ENCODE data around the gene DENND5A. TPM values are rescaled to one million over a fixed set of nuclear protein-coding genes. Genes with fewer than 3 reads are reported as not detected.

DENND5A gene
- polyA plus RNA-seq, 1 experiment = 145 TPM

- Histone ChIP-seq H3K27ac (ENCODE audit: low read depth, low read length) (no peak within 1 kb of the TSS), H3K9me3 (ENCODE audit: control insufficient read depth, insufficient read depth, low read length) (no peaks in the 10 kb centered on the region; the same call in 1 of the 2 replicates), H3K27me3 (ENCODE audit: control insufficient read depth, insufficient read depth, low read length) (peaks cover 11% of the 10 kb centered on the region), H3K4me3 (ENCODE audit: low read depth, low read length) (peak within 1 kb of the TSS; percentile 49)
- DNase-seq (ENCODE audit: low read depth, low spot score) = no peak
- CTCF ChIA-PET = interaction anchor here (0.7 kb wide), 1 partner anchor 30 kb away, joined by 4 read pairs; no protein-coding TSS in a partner anchor
- POLR2A ChIA-PET = no interaction called here
- TF ChIP-seq CTCF (IDR thresholded peaks at IDR 0.05; ENCODE audit: low read depth, low read length) = no peak
Measured at GRCh38 chr11:9091044-9091922, 173.9 kb downstream of the DENND5A start, which contains the start of gene SCUBE2. Gene SCUBE2 (minus strand): TSS chr11:9091599. CDS start chr11:9091528, 71 bp downstream.

- DNase-seq (ENCODE audit: low read depth, low spot score) = no peak
- no peaks in the 10 kb centered on the region; the same call in 1 of the 2 replicates for H3K9me3 ChIP-seq (ENCODE audit: control insufficient read depth, insufficient read depth, low read length)
- no peak for TF ChIP-seq CTCF (IDR thresholded peaks at IDR 0.05; ENCODE audit: low read depth, low read length)
- ChIA-PET POLR2A (no interaction called here), CTCF (interaction anchor here (0.6 to 1.4 kb wide), 2 partner anchors 75 to 101 kb away, joined by 3 read pairs; no protein-coding TSS in a partner anchor)
- H3K27me3 ChIP-seq (ENCODE audit: control insufficient read depth, insufficient read depth, low read length) = peaks cover 11% of the 10 kb centered on the region
- peak overlapping the region; percentile 49 for H3K4me3 ChIP-seq (ENCODE audit: low read depth, low read length)
- H3K27ac ChIP-seq (ENCODE audit: low read depth, low read length) = no peak overlapping the region
Measured at GRCh38 chr11:9090488-9091043, 174.6 kb downstream of the DENND5A start.

DNA sequence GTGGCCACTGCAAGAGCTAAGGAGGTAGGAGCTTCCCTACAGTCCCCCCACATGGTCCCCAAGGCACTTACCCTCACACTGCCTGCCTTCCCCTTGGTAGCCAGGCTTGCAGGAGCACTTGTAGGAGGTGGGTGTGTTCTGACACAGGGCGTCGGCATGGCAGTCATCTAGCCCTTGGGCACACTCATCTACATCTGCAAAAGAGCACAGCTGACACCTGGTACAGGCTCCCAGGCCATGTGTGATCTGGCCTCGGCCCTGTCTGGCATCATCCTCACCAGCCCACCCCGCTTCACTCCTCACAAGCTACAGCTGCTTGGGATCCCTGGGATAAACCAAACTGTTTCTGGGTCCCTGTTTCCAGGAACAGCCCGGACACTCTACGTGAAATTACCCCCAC, 175.5 kb downstream of the DENND5A start:
- no peak for DNase-seq (ENCODE audit: low read depth, low spot score)
- CTCF ChIA-PET = interaction anchor here (1.4 to 2.1 kb wide), 2 partner anchors 48 to 74 kb away, joined by 3 to 5 read pairs; no protein-coding TSS in a partner anchor
- Histone ChIP-seq H3K27ac (ENCODE audit: low read depth, low read length) (no peak overlapping the region), H3K4me3 (ENCODE audit: low read depth, low read length) (no peak overlapping the region), H3K9me3 (ENCODE audit: control insufficient read depth, insufficient read depth, low read length) (no peaks in the 10 kb centered on the region; the same call in 1 of the 2 replicates), H3K27me3 (ENCODE audit: control insufficient read depth, insufficient read depth, low read length) (peaks cover 11% of the 10 kb centered on the region)
- TF ChIP-seq CTCF (IDR thresholded peaks at IDR 0.05; ENCODE audit: low read depth, low read length) = no peak
- POLR2A ChIA-PET = no interaction called here

DNA sequence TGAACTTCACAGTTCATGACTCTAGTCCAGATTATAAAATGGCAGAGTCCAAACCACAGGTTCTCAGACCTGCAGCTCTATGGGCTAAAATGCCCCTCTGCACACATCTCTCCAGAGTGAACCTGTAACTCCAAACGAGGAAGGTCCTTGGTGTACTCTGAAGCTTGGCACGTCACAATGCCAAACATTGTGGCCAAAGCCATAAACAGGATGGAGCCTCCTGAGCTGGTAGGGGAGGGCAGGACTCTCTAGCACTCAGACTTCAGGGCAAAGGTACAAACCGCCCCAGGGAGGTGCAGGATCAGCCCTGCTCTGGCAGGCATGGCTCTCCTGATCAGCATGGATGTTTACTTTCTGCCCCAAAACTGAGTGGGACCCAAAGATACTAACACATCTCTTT, 176.1 kb downstream of the DENND5A start:
- DNase-seq (ENCODE audit: low read depth, low spot score) = no peak
- Histone ChIP-seq H3K27me3 (ENCODE audit: control insufficient read depth, insufficient read depth, low read length) (peaks cover 11% of the 10 kb centered on the region), H3K4me3 (ENCODE audit: low read depth, low read length) (no peak overlapping the region), H3K27ac (ENCODE audit: low read depth, low read length) (no peak overlapping the region), H3K9me3 (ENCODE audit: control insufficient read depth, insufficient read depth, low read length) (no peaks in the 10 kb centered on the region; the same call in 1 of the 2 replicates)
- ChIA-PET POLR2A (no interaction called here), CTCF (interaction anchor here (0.5 to 2.1 kb wide), 3 partner anchors 49 to 1202 kb away, joined by 3 to 5 read pairs (median 5); no protein-coding TSS in a partner anchor)
- no peak for TF ChIP-seq CTCF (IDR thresholded peaks at IDR 0.05; ENCODE audit: low read depth, low read length)

Small RNA genes within 50 kb of the gene (small RNA-seq; reads per million reads assigned to genes)
- gene MIR5691 (ENCODE audit: insufficient read length, low read depth) = not detected
- not detected for gene RF00017 (ENCODE audit: insufficient read length, low read depth)

Other genes with a start within 250 kb of the DENND5A start
- gene SCUBE2, start 173.8 kb downstream of the DENND5A start, polyA plus RNA-seq (2011; rRNA removed) = 0.91 and 1.3 TPM in 2 replicates
- 19.7 and 26.3 TPM in 2 replicates for gene TMEM41B, start 49.2 kb upstream of the DENND5A start, polyA plus RNA-seq (2011; rRNA removed)
- 66.9 and 80.6 TPM in 2 replicates for gene IPO7, start 119.3 kb upstream of the DENND5A start, polyA plus RNA-seq (2011; rRNA removed)
- 29.1 and 29.4 TPM in 2 replicates for gene ZNF143, start 195.7 kb upstream of the DENND5A start, polyA plus RNA-seq (2011; rRNA removed)

All from AG04450 (cell line).